ENCODE measurements around the gene FAM228B.
"Not testable (repeated sequence)": the region's sequence is repeated elsewhere in the genome, so short reads cannot be mapped to it uniquely, and the experiment has no call there.

FAM228B gene

GRCh38 chr2:24189551-24189950 is 66.3 kb downstream of the FAM228B start:
- Histone ChIP-seq H3K36me3 (ENCODE audit: insufficient read depth, low read length) (no peaks in the 10 kb centered on the region), H3K4me3 (ENCODE audit: low read depth in 1 of 2, low read length in 2 of 2) (no peak overlapping the region), H3K4me1 (ENCODE audit: insufficient read depth, low read length) (no peaks in the 10 kb centered on the region), H3K27ac (ENCODE audit: low read depth, low read length) (no peak overlapping the region), H3K9ac (ENCODE audit: low read length) (no peak overlapping the region), H3K27me3 (ENCODE audit: control insufficient read depth in 1 of 2, insufficient read depth in 2 of 2, low read length in 2 of 2) (no peaks in the 10 kb centered on the region), H3K9me3 (ENCODE audit: low read length) (no peaks in the 10 kb centered on the region)

DNA sequence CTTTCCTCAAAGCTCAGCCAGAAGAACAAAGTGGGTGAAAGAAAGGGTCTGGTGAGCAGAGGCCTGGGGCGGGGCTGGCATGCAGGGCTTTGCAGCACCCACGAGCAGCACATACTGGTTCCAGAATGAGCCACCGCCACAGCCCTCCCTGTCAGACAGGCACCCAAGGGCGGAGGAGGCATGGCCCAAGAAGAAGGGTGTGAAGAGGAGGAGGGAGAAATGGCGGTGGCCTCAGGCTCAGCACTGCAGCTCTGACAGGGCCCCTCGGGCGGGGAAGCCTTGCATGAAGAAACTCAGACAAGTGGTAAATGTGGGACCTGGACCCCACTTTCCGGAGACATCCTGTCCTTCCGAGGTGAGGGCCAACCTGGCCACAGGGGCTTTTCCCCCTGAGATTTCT is 67.2 kb downstream of the FAM228B start:
- no peak overlapping the region for H3K27ac ChIP-seq (ENCODE audit: low read depth, low read length)
- H3K36me3 ChIP-seq (ENCODE audit: insufficient read depth, low read length), result no peaks in the 10 kb centered on the region
- H3K9me3 ChIP-seq (ENCODE audit: low read length), result no peaks in the 10 kb centered on the region
- H3K4me3 ChIP-seq (ENCODE audit: low read depth in 1 of 2, low read length in 2 of 2), result no peak overlapping the region
- H3K4me1 ChIP-seq (ENCODE audit: insufficient read depth, low read length), result no peaks in the 10 kb centered on the region
- H3K27me3 ChIP-seq (ENCODE audit: control insufficient read depth in 1 of 2, insufficient read depth in 2 of 2, low read length in 2 of 2), result no peaks in the 10 kb centered on the region
- H3K9ac ChIP-seq (ENCODE audit: low read length), result no peak overlapping the region

DNA sequence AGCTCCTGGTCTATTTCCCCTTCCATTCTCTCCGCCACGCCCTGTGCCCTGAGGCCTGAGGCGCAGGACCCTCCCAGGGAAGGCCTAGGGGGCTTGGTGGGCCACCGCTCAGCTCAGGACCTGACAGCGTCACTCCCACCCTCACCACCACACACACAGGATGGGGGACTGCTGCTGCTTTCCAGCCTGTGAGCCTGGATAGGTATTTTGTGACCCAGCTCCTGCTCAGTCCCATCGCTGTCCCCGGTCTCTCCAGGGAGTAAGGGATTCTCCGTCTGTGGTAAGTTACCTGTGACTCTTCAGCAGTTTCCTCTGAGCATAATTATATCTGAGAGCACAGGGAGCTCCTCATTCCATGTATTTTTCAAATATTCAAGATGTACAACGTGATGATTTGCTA is 67.9 kb downstream of the FAM228B start:
- H3K36me3 ChIP-seq (ENCODE audit: insufficient read depth, low read length), result no peaks in the 10 kb centered on the region
- no peaks in the 10 kb centered on the region for H3K9me3 ChIP-seq (ENCODE audit: low read length)
- H3K4me3 ChIP-seq (ENCODE audit: low read depth in 1 of 2, low read length in 2 of 2), result no peak overlapping the region
- H3K9ac ChIP-seq (ENCODE audit: low read length), result no peak overlapping the region
- H3K27ac ChIP-seq (ENCODE audit: low read depth, low read length), result no peak overlapping the region
- H3K27me3 ChIP-seq (ENCODE audit: control insufficient read depth in 1 of 2, insufficient read depth in 2 of 2, low read length in 2 of 2), result no peaks in the 10 kb centered on the region
- no peaks in the 10 kb centered on the region for H3K4me1 ChIP-seq (ENCODE audit: insufficient read depth, low read length)

DNA sequence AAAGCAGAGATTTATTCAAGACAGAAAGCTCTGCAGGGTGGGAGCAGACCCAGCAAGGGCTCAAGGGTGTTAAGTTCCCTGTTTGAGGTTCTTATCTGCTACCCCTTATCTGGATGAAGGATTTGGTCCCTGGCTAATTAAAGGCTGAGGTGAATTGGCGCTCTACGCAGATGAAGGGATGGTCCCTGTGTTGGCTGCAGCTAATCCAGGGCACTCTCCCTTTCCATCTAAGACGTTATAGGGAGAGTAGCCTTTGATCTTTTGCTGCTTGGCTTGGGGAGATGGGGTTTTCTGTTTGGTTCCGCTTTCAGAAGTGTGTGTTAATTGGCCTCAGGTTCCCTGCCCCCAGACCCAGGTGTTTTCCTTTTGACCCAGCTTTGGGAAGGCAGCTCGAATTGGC is 68.6 kb downstream of the FAM228B start:
- no peak overlapping the region for H3K27ac ChIP-seq (ENCODE audit: low read depth, low read length)
- H3K27me3 ChIP-seq (ENCODE audit: control insufficient read depth in 1 of 2, insufficient read depth in 2 of 2, low read length in 2 of 2), result no peaks in the 10 kb centered on the region
- no peaks in the 10 kb centered on the region for H3K9me3 ChIP-seq (ENCODE audit: low read length)
- H3K9ac ChIP-seq (ENCODE audit: low read length), result no peak overlapping the region
- no peak overlapping the region for H3K4me3 ChIP-seq (ENCODE audit: low read depth in 1 of 2, low read length in 2 of 2)
- no peaks in the 10 kb centered on the region for H3K4me1 ChIP-seq (ENCODE audit: insufficient read depth, low read length)
- H3K36me3 ChIP-seq (ENCODE audit: insufficient read depth, low read length), result no peaks in the 10 kb centered on the region

- H3K36me3 ChIP-seq (ENCODE audit: insufficient read depth, low read length); H3K4me3 ChIP-seq (ENCODE audit: low read depth in 1 of 2, low read length in 2 of 2); H3K9ac ChIP-seq (ENCODE audit: low read length); H3K27ac ChIP-seq (ENCODE audit: low read depth, low read length); H3K4me1 ChIP-seq (ENCODE audit: insufficient read depth, low read length); H3K27me3 ChIP-seq (ENCODE audit: control insufficient read depth in 1 of 2, insufficient read depth in 2 of 2, low read length in 2 of 2); H3K9me3 ChIP-seq (ENCODE audit: low read length): not testable (repeated sequence)
Measured at GRCh38 chr2:24197213-24197612, 73.9 kb downstream of the FAM228B start.

- H3K9me3 ChIP-seq (ENCODE audit: low read length), result no peaks in the 10 kb centered on the region
- H3K27me3 ChIP-seq (ENCODE audit: control insufficient read depth in 1 of 2, insufficient read depth in 2 of 2, low read length in 2 of 2), result no peaks in the 10 kb centered on the region
- H3K9ac ChIP-seq (ENCODE audit: low read length), result no peak overlapping the region
- H3K4me3 ChIP-seq (ENCODE audit: low read depth in 1 of 2, low read length in 2 of 2), result no peak overlapping the region
- H3K4me1 ChIP-seq (ENCODE audit: insufficient read depth, low read length), result no peaks in the 10 kb centered on the region
- H3K27ac ChIP-seq (ENCODE audit: low read depth, low read length), result no peak overlapping the region
- peaks cover 22% of the 10 kb centered on the region for H3K36me3 ChIP-seq (ENCODE audit: insufficient read depth, low read length)
Measured at GRCh38 chr2:24199968-24200590, 76.8 kb downstream of the FAM228B start.

- no peak overlapping the region for H3K9ac ChIP-seq (ENCODE audit: low read length)
- H3K4me1 ChIP-seq (ENCODE audit: insufficient read depth, low read length), result no peaks in the 10 kb centered on the region
- H3K27ac ChIP-seq (ENCODE audit: low read depth, low read length), result no peak overlapping the region
- no peaks in the 10 kb centered on the region for H3K27me3 ChIP-seq (ENCODE audit: control insufficient read depth in 1 of 2, insufficient read depth in 2 of 2, low read length in 2 of 2)
- peaks cover 29% of the 10 kb centered on the region for H3K36me3 ChIP-seq (ENCODE audit: insufficient read depth, low read length)
- no peak overlapping the region for H3K4me3 ChIP-seq (ENCODE audit: low read depth in 1 of 2, low read length in 2 of 2)
- no peaks in the 10 kb centered on the region for H3K9me3 ChIP-seq (ENCODE audit: low read length)
Measured at GRCh38 chr2:24200799-24201198, 77.5 kb downstream of the FAM228B start.

- peak overlapping the region; percentile 34 for H3K27ac ChIP-seq (ENCODE audit: low read depth, low read length)
- H3K4me3 ChIP-seq (ENCODE audit: low read depth in 1 of 2, low read length in 2 of 2), result no peak overlapping the region
- peaks cover 45% of the 10 kb centered on the region for H3K36me3 ChIP-seq (ENCODE audit: insufficient read depth, low read length)
- no peaks in the 10 kb centered on the region for H3K27me3 ChIP-seq (ENCODE audit: control insufficient read depth in 1 of 2, insufficient read depth in 2 of 2, low read length in 2 of 2)
- H3K9me3 ChIP-seq (ENCODE audit: low read length), result no peaks in the 10 kb centered on the region
- H3K9ac ChIP-seq (ENCODE audit: low read length), result no peak overlapping the region
- H3K4me1 ChIP-seq (ENCODE audit: insufficient read depth, low read length), result no peaks in the 10 kb centered on the region
Measured at GRCh38 chr2:24203029-24203786, 79.9 kb downstream of the FAM228B start.

DNA sequence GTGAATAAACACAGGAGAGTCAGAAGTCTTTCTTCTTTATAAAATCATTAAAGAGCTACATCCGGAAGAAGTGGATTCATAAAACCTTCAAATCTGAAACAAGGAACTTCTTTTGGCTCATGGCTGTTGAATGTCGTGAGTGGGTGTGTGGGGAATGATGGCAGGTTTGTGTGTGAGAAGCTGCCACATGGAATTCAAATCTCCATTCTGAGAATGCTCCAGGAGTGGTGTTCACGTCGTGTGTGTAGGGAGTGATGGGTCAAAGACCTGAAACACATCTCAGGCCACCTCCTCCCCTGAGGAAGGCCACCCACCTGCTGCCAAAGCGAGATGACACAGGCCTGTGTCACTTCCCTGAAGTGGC is 80.5 kb downstream of the FAM228B start:
- Histone ChIP-seq H3K9me3 (ENCODE audit: low read length) (no peaks in the 10 kb centered on the region), H3K9ac (ENCODE audit: low read length) (no peak overlapping the region), H3K27me3 (ENCODE audit: control insufficient read depth in 1 of 2, insufficient read depth in 2 of 2, low read length in 2 of 2) (no peaks in the 10 kb centered on the region), H3K4me1 (ENCODE audit: insufficient read depth, low read length) (no peaks in the 10 kb centered on the region), H3K4me3 (ENCODE audit: low read depth in 1 of 2, low read length in 2 of 2) (no peak overlapping the region), H3K27ac (ENCODE audit: low read depth, low read length) (no peak overlapping the region), H3K36me3 (ENCODE audit: insufficient read depth, low read length) (peaks cover 50% of the 10 kb centered on the region)

- Histone ChIP-seq H3K27ac (ENCODE audit: low read depth, low read length) (no peak overlapping the region), H3K9ac (ENCODE audit: low read length) (no peak overlapping the region), H3K4me1 (ENCODE audit: insufficient read depth, low read length) (no peaks in the 10 kb centered on the region), H3K4me3 (ENCODE audit: low read depth in 1 of 2, low read length in 2 of 2) (no peak overlapping the region), H3K9me3 (ENCODE audit: low read length) (no peaks in the 10 kb centered on the region), H3K27me3 (ENCODE audit: control insufficient read depth in 1 of 2, insufficient read depth in 2 of 2, low read length in 2 of 2) (no peaks in the 10 kb centered on the region), H3K36me3 (ENCODE audit: insufficient read depth, low read length) (peaks cover 57% of the 10 kb centered on the region)
Measured at GRCh38 chr2:24204505-24204904, 81.2 kb downstream of the FAM228B start.

DNA sequence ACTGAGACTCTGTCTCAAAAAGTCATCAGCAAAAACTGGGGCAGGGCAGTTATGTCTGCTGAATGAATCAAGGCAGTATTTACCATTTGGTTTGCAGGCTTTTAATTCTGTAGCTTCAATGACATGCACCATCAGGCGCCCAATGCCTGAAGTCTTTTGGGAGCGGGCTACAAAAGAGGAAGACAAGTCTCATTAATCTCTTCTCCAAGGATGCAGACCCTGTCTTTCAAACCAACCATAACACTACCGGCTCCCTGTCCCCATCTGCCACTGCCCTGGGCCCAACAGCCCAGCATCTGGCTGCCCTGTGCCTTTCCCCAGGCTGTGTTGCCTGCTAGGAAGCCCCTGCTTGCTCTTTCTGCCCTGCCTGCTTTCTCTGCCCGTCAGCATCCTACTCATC is 81.9 kb downstream of the FAM228B start:
- H3K27ac ChIP-seq (ENCODE audit: low read depth, low read length), result no peak overlapping the region
- no peak overlapping the region for H3K4me3 ChIP-seq (ENCODE audit: low read depth in 1 of 2, low read length in 2 of 2)
- H3K9me3 ChIP-seq (ENCODE audit: low read length), result no peaks in the 10 kb centered on the region
- no peaks in the 10 kb centered on the region for H3K4me1 ChIP-seq (ENCODE audit: insufficient read depth, low read length)
- H3K36me3 ChIP-seq (ENCODE audit: insufficient read depth, low read length), result peaks cover 63% of the 10 kb centered on the region
- H3K9ac ChIP-seq (ENCODE audit: low read length), result no peak overlapping the region
- H3K27me3 ChIP-seq (ENCODE audit: control insufficient read depth in 1 of 2, insufficient read depth in 2 of 2, low read length in 2 of 2), result no peaks in the 10 kb centered on the region

DNA sequence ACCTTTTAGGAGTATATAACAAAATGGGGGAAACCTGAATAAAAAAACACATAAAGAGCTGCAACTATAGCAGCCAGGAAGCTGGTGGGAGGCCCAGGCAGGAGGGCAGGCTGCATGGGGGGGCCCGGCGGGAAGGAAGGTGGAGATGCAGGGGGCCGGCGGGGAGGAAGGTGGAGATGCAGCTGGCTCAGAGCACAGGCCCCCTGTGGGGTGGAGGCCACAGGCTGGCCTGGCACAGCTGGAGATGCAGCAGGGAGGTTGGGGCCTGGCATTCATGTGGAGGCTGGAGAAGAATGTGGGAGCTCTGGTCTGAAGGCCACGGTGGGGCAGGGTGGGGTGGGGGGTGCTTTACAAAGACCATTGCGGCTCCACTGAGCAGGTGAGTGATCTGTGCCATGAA is 83.0 kb downstream of the FAM228B start:
- H3K9ac ChIP-seq (ENCODE audit: low read length), result no peak overlapping the region
- H3K9me3 ChIP-seq (ENCODE audit: low read length), result no peaks in the 10 kb centered on the region
- no peaks in the 10 kb centered on the region for H3K4me1 ChIP-seq (ENCODE audit: insufficient read depth, low read length)
- H3K27ac ChIP-seq (ENCODE audit: low read depth, low read length), result no peak overlapping the region
- H3K4me3 ChIP-seq (ENCODE audit: low read depth in 1 of 2, low read length in 2 of 2), result no peak overlapping the region
- H3K27me3 ChIP-seq (ENCODE audit: control insufficient read depth in 1 of 2, insufficient read depth in 2 of 2, low read length in 2 of 2), result no peaks in the 10 kb centered on the region
- peaks cover 70% of the 10 kb centered on the region for H3K36me3 ChIP-seq (ENCODE audit: insufficient read depth, low read length)
